Measurements from ENCODE around the gene MAPK6. TPM values are rescaled to one million over a fixed set of nuclear protein-coding genes. Genes with fewer than 3 reads are reported as not detected.

The MAPK6 gene
- total RNA-seq, 5 donors from 2014 or later (not counting 1 experiment from before 2014, with no cell fraction given): 15.1 to 35.1 (median 19.8) TPM

DNA sequence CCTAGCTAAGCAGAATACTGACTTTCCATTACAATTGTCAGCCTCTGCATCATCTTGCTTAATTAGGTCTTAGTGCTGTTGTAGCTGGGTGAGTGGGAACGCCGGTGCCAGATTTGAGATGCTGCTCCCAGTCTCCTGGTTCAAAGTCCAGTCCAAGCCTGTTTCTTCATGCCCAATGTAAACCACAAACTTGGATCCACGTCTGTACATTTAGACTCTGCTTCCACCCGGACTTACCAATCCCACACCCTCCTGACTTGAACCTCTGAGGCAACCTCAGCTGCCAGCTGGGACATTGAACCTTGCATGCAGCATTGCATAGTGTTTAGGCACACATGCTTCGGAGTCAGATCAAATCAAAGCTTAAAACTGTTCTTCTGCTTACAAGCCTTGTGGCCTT lies 50.5 kb downstream of the MAPK6 start:
- H3K27ac Mint-ChIP-seq: no peak overlapping the region
- Histone ChIP-seq H3K4me3 (ENCODE audit: control insufficient read depth in 1 of 2, extremely low read depth in 1 of 2, low read length in 1 of 2) (no peak overlapping the region), H3K9me3 (no peaks in the 10 kb centered on the region), H3K27me3 (replicated peaks in 1 of 2; ENCODE audit: control insufficient read depth in 2 of 2, extremely low read depth in 1 of 2, insufficient read depth in 2 of 2, low read length in 1 of 2) (no peaks in the 10 kb centered on the region), H3K36me3 (ENCODE audit: control insufficient read depth in 2 of 2, extremely low read depth in 1 of 2, insufficient read depth in 1 of 2, low read length in 1 of 2) (no peaks in the 10 kb centered on the region), H3K4me1 (ENCODE audit: control insufficient read depth in 1 of 2, extremely low read depth in 1 of 2, insufficient read depth in 2 of 2, low read length in 2 of 2) (no peaks in the 10 kb centered on the region), H3K27ac (ENCODE audit: low read length) (no peak overlapping the region)
- H3K27me3 Mint-ChIP-seq: no peaks in the 10 kb centered on the region
- ATAC-seq (replicated peaks in 1 of 4): no peak
- no peak overlapping the region for H3K4me3 Mint-ChIP-seq
- no peaks in the 10 kb centered on the region for H3K9me3 Mint-ChIP-seq
- 67% methylated on average over 2 of the region's 5 CpGs for WGBS (ENCODE audit: insufficient coverage)
- H3K36me3 Mint-ChIP-seq: peaks cover 11% of the 10 kb centered on the region
- POLR2A ChIA-PET: no interaction called here
- DNase-seq: no peak
- CTCF ChIA-PET: interaction anchor here (0.9 to 1.8 kb wide), 3 partner anchors 9 to 10 kb away, joined by 4 to 7 read pairs (median 6); no protein-coding TSS in a partner anchor
- H3K4me1 Mint-ChIP-seq: peaks cover 13 to 21% (median 14%) of the 10 kb centered on the region in 3 donors

DNA sequence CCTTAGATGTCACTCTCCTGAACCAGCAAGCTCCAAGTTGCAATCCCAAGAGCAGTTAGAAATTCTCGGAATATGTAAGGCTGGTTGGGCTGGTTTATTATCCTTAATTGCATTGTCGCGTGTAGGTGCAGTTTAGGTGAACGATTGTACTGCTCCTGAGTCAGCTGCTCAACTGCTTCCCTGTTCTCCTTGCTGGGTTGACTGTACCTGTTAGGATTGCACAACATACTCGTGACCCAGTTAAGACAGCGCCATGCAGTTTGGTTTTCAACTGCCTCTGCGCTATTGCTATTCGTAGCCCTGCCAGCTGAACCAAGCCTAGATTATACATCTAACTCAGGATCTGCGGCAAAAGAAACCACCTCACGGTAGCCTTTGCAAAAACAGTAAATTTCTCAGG lies 52.6 kb downstream of the MAPK6 start:
- Histone ChIP-seq H3K36me3 (ENCODE audit: control insufficient read depth in 2 of 2, extremely low read depth in 1 of 2, insufficient read depth in 1 of 2, low read length in 1 of 2) (no peaks in the 10 kb centered on the region), H3K27me3 (replicated peaks in 1 of 2; ENCODE audit: control insufficient read depth in 2 of 2, extremely low read depth in 1 of 2, insufficient read depth in 2 of 2, low read length in 1 of 2) (no peaks in the 10 kb centered on the region), H3K27ac (ENCODE audit: low read length) (no peak overlapping the region), H3K4me3 (ENCODE audit: control insufficient read depth in 1 of 2, extremely low read depth in 1 of 2, low read length in 1 of 2) (no peak overlapping the region), H3K9me3 (no peaks in the 10 kb centered on the region), H3K4me1 (ENCODE audit: control insufficient read depth in 1 of 2, extremely low read depth in 1 of 2, insufficient read depth in 2 of 2, low read length in 2 of 2) (no peaks in the 10 kb centered on the region)
- DNase-seq (no peak), ATAC-seq (replicated peaks in 1 of 4) (no peak)
- Mint-ChIP-seq H3K9me3 (no peaks in the 10 kb centered on the region), H3K27ac (no peak overlapping the region), H3K36me3 (peaks cover under 1% of the 10 kb centered on the region), H3K27me3 (no peaks in the 10 kb centered on the region), H3K4me1 (peaks cover 13 to 17% (median 14%) of the 10 kb centered on the region in 3 donors), H3K4me3 (no peak overlapping the region)
- ChIA-PET CTCF (interaction anchor here (0.6 to 1.0 kb wide), 3 partner anchors 11 to 156 kb away, joined by 3 read pairs; no protein-coding TSS in a partner anchor), POLR2A (no interaction called here)
- 89% methylated on average over 7 of the region's 10 CpGs for WGBS (ENCODE audit: insufficient coverage)

DNA sequence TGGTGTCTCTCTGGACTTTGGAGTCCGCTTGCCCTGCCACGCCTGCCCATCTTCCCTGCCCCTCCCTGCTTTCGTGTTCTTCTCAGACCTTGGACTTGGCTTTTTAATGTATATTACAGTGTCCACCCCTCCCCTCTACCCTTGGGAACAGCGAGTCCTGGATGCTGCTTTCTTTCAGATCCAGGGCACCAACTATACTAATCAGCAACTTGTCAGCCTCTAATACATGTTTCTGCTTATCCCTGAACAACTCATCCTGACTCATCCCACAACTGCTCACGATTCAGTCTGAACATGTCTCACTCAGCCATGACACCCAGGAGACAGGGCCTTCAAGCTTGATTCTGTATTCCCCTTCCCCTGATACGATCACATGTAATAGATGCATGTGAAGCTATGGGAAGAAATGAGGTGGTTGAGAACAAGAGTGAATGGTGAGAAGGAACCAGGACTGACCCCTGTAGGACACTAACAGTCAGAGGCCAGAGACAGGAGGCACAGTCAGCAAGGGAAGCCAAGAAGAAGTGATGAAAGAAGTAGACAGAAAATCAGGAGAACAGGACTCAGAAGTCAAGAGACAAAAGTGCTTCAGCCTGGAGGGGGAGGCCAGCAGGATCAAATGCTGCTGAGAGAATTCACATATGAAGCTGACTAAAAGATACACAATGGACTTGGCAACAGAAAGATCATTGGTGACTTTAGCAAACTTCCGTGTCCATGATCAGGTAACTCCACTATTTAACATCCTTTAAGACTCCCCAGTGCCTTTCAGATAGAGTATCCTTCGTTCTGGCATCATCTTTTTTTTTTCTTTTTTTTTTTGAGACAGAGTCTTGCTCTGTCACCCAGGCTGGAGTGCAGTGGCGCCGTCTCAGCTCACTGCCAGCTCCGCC lies 58.1 kb downstream of the MAPK6 start:
- no peaks in the 10 kb centered on the region for H3K9me3 Mint-ChIP-seq
- H3K36me3 Mint-ChIP-seq: no peaks in the 10 kb centered on the region
- Histone ChIP-seq H3K27me3 (replicated peaks in 1 of 2; ENCODE audit: control insufficient read depth in 2 of 2, extremely low read depth in 1 of 2, insufficient read depth in 2 of 2, low read length in 1 of 2) (peaks cover 0 to 2% of the 10 kb centered on the region in 2 experiments), H3K4me3 (ENCODE audit: control insufficient read depth in 1 of 2, extremely low read depth in 1 of 2, low read length in 1 of 2) (no peak overlapping the region), H3K36me3 (ENCODE audit: control insufficient read depth in 2 of 2, extremely low read depth in 1 of 2, insufficient read depth in 1 of 2, low read length in 1 of 2) (no peaks in the 10 kb centered on the region), H3K27ac (ENCODE audit: low read length) (no peak overlapping the region), H3K4me1 (ENCODE audit: control insufficient read depth in 1 of 2, extremely low read depth in 1 of 2, insufficient read depth in 2 of 2, low read length in 2 of 2) (peaks cover 0 to 4% of the 10 kb centered on the region in 2 experiments), H3K9me3 (no peaks in the 10 kb centered on the region)
- no peak overlapping the region for H3K4me3 Mint-ChIP-seq
- no peak for DNase-seq
- ChIA-PET POLR2A (interaction anchor here in 1 of 2 donors (0.6 kb wide), 1 partner anchor 101 kb away, joined by 3 read pairs; no protein-coding TSS in a partner anchor), CTCF (interaction anchor here (0.5 to 1.2 kb wide), 9 partner anchors 10 to 1159 kb away, joined by 3 to 7 read pairs (median 3); no protein-coding TSS in a partner anchor)
- WGBS (ENCODE audit: insufficient coverage): 69% methylated on average over 8 of the region's 11 CpGs
- H3K27ac Mint-ChIP-seq: no peak overlapping the region
- no peak for ATAC-seq (replicated peaks in 1 of 4)
- H3K27me3 Mint-ChIP-seq: no peaks in the 10 kb centered on the region
- H3K4me1 Mint-ChIP-seq: peaks cover 4 to 6% (median 5%) of the 10 kb centered on the region in 3 donors

DNA sequence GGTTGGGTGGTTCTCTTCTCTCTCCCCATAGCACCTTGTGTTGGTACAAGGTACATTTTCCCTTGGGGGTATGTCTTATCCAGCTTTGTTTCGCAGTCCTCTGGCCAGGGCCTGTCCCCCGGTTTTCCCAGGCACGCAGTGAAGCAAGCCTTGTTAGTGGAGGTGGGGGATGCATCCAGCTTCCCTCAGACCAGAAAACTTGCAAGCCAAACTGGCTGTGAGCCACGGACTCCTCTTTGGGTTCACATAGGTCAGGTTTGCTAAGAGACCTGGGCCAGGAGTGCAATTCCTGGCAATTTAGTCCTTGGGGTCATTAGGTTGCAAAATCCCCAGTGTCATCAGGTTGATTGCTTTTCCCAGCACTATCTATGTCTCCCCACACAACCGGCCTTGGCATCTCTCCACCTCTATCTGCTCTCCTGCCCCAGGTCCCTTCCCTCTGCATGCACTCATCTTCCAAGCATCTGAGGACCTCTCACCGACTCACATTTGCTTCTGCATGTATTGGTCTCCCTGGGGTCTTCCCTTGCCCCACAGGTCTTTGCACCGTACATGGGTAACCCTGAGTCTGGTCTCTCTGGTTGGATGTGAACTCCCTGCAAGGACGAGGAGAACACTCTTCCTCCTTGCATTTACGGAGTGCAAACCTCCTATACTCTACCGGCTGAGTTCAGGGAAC lies 59.3 kb downstream of the MAPK6 start:
- Mint-ChIP-seq H3K9me3 (no peaks in the 10 kb centered on the region), H3K27ac (no peak overlapping the region), H3K36me3 (no peaks in the 10 kb centered on the region), H3K27me3 (no peaks in the 10 kb centered on the region), H3K4me3 (no peak overlapping the region), H3K4me1 (peaks cover 13 to 16% (median 14%) of the 10 kb centered on the region in 3 donors)
- H3K36me3 ChIP-seq (ENCODE audit: control insufficient read depth in 2 of 2, extremely low read depth in 1 of 2, insufficient read depth in 1 of 2, low read length in 1 of 2): no peaks in the 10 kb centered on the region
- H3K9me3 ChIP-seq: no peaks in the 10 kb centered on the region
- H3K27ac ChIP-seq (ENCODE audit: low read length): no peak overlapping the region
- ChIA-PET POLR2A (no interaction called here), CTCF (interaction anchor here (0.6 to 3.8 kb wide), 23 partner anchors 9 to 428 kb away, joined by 3 to 21 read pairs (median 4); partner anchors contain the start of gene LEO1 (in 1 of the 2))
- H3K4me3 ChIP-seq (ENCODE audit: control insufficient read depth in 1 of 2, extremely low read depth in 1 of 2, low read length in 1 of 2): no peak overlapping the region
- peaks cover 0 to 13% of the 10 kb centered on the region in 2 experiments for H3K4me1 ChIP-seq (ENCODE audit: control insufficient read depth in 1 of 2, extremely low read depth in 1 of 2, insufficient read depth in 2 of 2, low read length in 2 of 2)
- peaks cover 0 to 2% of the 10 kb centered on the region in 2 experiments for H3K27me3 ChIP-seq (replicated peaks in 1 of 2; ENCODE audit: control insufficient read depth in 2 of 2, extremely low read depth in 1 of 2, insufficient read depth in 2 of 2, low read length in 1 of 2)
- ATAC-seq (replicated peaks in 1 of 4) (no peak), DNase-seq (no peak)
- 81% methylated on average over 10 of the region's 10 CpGs for WGBS (ENCODE audit: insufficient coverage)

DNA sequence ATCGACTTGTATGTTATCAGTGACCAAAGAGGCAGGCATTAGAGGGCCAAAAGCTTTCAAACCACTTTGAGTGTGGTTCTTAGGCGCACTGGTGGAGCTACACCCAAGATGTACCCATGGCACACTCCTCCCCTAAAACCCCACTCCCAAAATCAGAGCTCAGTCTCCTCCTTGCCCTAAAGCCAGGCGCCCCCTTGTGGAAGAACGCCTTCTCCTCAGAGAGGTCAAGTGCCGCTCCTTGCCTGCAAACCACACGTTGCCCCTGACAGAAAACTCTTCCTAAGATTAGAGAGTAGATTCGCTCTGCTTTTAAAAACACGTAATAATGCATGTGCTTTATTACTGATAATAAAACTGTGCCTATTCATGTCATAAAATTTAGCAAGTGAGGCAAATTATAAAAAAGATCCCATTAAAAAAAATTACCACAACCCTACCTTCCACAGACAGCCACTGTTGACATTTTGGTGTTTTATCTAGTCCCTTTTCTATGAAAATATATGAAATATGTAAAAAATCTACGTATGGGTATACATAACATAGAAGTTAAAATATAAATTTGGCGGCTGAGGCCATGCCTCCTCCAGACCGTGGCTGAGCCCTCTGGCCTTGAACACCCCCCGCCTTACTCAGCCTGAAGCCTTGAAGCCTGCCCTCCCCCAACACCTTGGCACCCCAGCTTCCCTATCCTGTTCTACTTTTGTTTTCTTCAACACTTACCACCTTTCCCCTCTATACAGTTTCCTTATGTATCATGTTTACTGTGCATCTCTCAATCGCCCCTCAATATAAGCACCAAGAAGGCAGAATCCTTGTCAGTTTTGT lies 60.1 kb downstream of the MAPK6 start:
- H3K27ac Mint-ChIP-seq: no peak overlapping the region
- no peaks in the 10 kb centered on the region for H3K36me3 Mint-ChIP-seq
- no peak overlapping the region for H3K4me3 Mint-ChIP-seq
- ChIA-PET CTCF (interaction anchor here (0.6 to 3.8 kb wide), 27 partner anchors 9 to 429 kb away, joined by 3 to 21 read pairs (median 4); partner anchors contain the start of gene LEO1 (in 1 of the 2)), POLR2A (no interaction called here)
- Histone ChIP-seq H3K4me3 (ENCODE audit: control insufficient read depth in 1 of 2, extremely low read depth in 1 of 2, low read length in 1 of 2) (no peak overlapping the region), H3K27me3 (replicated peaks in 1 of 2; ENCODE audit: control insufficient read depth in 2 of 2, extremely low read depth in 1 of 2, insufficient read depth in 2 of 2, low read length in 1 of 2) (peaks cover 0 to 2% of the 10 kb centered on the region in 2 experiments), H3K9me3 (no peaks in the 10 kb centered on the region), H3K4me1 (ENCODE audit: control insufficient read depth in 1 of 2, extremely low read depth in 1 of 2, insufficient read depth in 2 of 2, low read length in 2 of 2) (peaks cover 0 to 13% of the 10 kb centered on the region in 2 experiments), H3K36me3 (ENCODE audit: control insufficient read depth in 2 of 2, extremely low read depth in 1 of 2, insufficient read depth in 1 of 2, low read length in 1 of 2) (no peaks in the 10 kb centered on the region), H3K27ac (ENCODE audit: low read length) (no peak overlapping the region)
- WGBS (ENCODE audit: insufficient coverage): 100% methylated on average over 3 of the region's 13 CpGs
- DNase-seq (peak; percentile 39 to 90 (median 76)), ATAC-seq (replicated peaks in 1 of 4) (peak; percentile 77 to 87 (median 83))
- no peaks in the 10 kb centered on the region for H3K27me3 Mint-ChIP-seq
- no peaks in the 10 kb centered on the region for H3K9me3 Mint-ChIP-seq
- H3K4me1 Mint-ChIP-seq: peaks cover 13 to 18% (median 14%) of the 10 kb centered on the region in 3 donors

All from T-cell (primary cell).